ENCODE data around the gene PSTPIP1. TPM values are rescaled to one million over a fixed set of nuclear protein-coding genes. Genes with fewer than 3 reads are reported as not detected.

The PSTPIP1 gene
- total RNA-seq, 3 donors from 2014 or later (not counting 1 experiment from before 2014, with no cell fraction given), result 218 to 316 (median 228) TPM

DNA sequence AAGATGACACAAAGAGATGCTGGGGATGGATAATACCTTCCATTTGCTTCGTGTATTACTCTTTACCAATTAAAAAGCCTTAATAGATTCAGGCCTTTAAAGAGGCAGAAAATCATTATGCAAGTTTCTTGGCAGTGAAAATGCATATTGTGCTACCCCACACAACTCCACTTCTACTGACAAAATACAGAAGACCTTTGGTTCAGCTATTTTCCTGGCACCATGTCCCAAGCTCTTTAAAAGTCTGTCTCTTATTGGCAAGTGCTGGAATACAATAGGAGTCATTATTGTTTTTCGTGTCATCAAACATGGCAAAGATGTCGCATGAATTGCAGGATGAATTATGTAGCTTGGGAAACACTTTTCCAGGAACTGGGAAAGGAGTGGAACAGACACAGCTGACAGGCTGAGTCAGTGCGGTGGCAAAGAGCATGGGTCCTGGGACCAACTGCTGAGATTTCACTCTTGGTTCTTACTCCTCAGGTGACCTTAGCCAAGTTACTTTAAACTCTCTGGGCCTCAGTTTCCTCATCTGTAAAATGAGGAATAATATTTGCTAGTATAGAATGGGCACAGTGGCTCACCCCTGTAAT is 81.5 kb downstream of the PSTPIP1 start:
- Histone ChIP-seq H3K27me3 (ENCODE audit: control insufficient read depth, insufficient read depth, low read length) (no peaks in the 10 kb centered on the region), H3K4me3 (ENCODE audit: low read length) (no peak overlapping the region), H3K27ac (ENCODE audit: low read length) (no peak overlapping the region), H3K9me3 (ENCODE audit: control insufficient read depth, insufficient read depth, low read length) (no peaks in the 10 kb centered on the region), H3K4me1 (ENCODE audit: control insufficient read depth, insufficient read depth, low read length) (peaks cover 1% of the 10 kb centered on the region), H3K36me3 (ENCODE audit: control insufficient read depth, insufficient read depth, low read length) (no peaks in the 10 kb centered on the region)
- H3K4me3 Mint-ChIP-seq, result no peak overlapping the region
- no peak for ATAC-seq
- H3K9me3 Mint-ChIP-seq, result no peaks in the 10 kb centered on the region
- peaks cover 0 to 1% of the 10 kb centered on the region in 2 donors for H3K27me3 Mint-ChIP-seq (ENCODE audit: low read depth in 2 of 2)
- H3K27ac Mint-ChIP-seq, result no peak overlapping the region
- intact Hi-C loops (cut with micrococcal nuclease), result no loop called here
- H3K4me1 Mint-ChIP-seq, result peaks cover under 1 to 3% of the 10 kb centered on the region in 2 donors
- TF ChIP-seq, protein P1, sequence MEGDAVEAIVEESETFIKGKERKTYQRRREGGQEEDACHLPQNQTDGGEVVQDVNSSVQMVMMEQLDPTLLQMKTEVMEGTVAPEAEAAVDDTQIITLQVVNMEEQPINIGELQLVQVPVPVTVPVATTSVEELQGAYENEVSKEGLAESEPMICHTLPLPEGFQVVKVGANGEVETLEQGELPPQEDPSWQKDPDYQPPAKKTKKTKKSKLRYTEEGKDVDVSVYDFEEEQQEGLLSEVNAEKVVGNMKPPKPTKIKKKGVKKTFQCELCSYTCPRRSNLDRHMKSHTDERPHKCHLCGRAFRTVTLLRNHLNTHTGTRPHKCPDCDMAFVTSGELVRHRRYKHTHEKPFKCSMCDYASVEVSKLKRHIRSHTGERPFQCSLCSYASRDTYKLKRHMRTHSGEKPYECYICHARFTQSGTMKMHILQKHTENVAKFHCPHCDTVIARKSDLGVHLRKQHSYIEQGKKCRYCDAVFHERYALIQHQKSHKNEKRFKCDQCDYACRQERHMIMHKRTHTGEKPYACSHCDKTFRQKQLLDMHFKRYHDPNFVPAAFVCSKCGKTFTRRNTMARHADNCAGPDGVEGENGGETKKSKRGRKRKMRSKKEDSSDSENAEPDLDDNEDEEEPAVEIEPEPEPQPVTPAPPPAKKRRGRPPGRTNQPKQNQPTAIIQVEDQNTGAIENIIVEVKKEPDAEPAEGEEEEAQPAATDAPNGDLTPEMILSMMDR (IDR thresholded peaks at IDR 0.05), result no peak
- H3K36me3 Mint-ChIP-seq, result no peaks in the 10 kb centered on the region
- DNase-seq, result no peak
- WGBS (ENCODE audit: insufficient coverage), result 95% methylated on average over 4 of the region's 4 CpGs

DNA sequence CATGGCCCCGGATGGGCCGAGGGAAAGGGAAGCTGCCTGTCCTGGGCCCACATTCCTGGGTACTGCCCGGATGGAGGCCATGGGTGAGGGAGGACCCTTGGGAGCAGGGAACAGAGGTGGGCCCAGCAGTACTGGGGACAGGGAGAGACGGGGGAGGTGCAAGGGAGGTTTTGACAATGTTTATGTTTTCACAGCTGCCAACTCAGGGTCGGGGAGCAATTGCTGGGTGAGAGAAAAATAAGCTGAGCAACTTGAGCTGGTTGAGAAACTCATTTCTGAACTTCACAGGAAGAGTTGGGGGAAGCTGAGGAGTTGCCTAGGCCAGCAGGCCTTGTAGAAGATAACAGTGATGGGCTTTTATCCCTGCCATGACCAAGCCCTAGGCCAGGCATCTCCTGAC is 87.0 kb downstream of the PSTPIP1 start:
- no peak overlapping the region for H3K27ac ChIP-seq (ENCODE audit: low read length)
- WGBS (ENCODE audit: insufficient coverage), result 84% methylated on average over 5 of the region's 5 CpGs
- H3K27me3 ChIP-seq (ENCODE audit: control insufficient read depth, insufficient read depth, low read length), result no peaks in the 10 kb centered on the region
- peaks cover 0 to 3% of the 10 kb centered on the region in 2 donors for H3K27me3 Mint-ChIP-seq (ENCODE audit: low read depth in 2 of 2)
- ATAC-seq, result no peak
- intact Hi-C loops (cut with micrococcal nuclease), result no loop called here
- TF ChIP-seq, protein P1 (IDR thresholded peaks at IDR 0.05), result no peak
- H3K9me3 Mint-ChIP-seq, result no peaks in the 10 kb centered on the region
- no peaks in the 10 kb centered on the region for H3K36me3 Mint-ChIP-seq
- H3K27ac Mint-ChIP-seq, result no peak overlapping the region
- H3K36me3 ChIP-seq (ENCODE audit: control insufficient read depth, insufficient read depth, low read length), result no peaks in the 10 kb centered on the region
- no peak for DNase-seq
- peaks cover 28% of the 10 kb centered on the region for H3K4me1 ChIP-seq (ENCODE audit: control insufficient read depth, insufficient read depth, low read length)
- H3K4me3 ChIP-seq (ENCODE audit: low read length), result no peak overlapping the region
- no peaks in the 10 kb centered on the region for H3K9me3 ChIP-seq (ENCODE audit: control insufficient read depth, insufficient read depth, low read length)
- peaks cover 16 to 17% of the 10 kb centered on the region in 2 donors for H3K4me1 Mint-ChIP-seq
- no peak overlapping the region for H3K4me3 Mint-ChIP-seq

DNA sequence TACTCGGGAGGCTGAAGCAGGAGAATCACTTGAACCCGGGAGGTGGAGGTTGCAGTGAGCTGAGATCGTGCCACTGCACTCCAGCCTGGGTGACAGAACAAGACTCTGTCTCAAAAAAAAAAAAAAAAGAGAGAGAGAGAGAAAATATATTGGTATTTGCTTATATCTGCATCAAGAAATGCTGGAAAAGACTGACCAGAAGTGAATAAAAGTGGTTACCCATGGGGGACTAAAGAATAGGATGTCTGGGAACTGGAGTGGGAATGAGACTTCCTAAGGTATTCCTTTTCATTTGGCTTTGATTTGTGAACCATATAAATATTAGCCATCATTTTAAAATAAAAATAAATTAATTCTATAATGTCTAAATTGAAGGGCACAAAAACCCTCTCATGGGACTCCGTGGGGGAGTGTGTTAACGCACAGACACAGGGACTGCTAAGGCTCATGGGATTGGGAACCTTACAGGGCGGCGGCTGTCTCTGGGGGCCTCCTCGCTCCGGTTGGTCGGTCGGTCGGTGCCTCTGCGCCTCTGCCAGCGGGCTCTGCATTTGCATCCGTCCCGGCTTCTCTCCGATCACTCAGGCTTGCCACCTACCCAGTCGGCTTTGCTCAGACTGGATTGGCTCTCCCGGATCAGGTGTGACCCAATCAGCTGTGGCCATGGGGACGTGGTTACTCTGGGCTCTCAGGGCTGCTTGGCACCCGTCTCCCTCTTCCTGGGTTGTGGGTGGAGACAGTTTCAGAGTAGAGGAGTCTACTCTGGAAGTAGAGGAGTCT is 88.6 kb downstream of the PSTPIP1 start:
- TF ChIP-seq, protein P1 (IDR thresholded peaks at IDR 0.05), result no peak
- Histone ChIP-seq H3K4me3 (ENCODE audit: low read length) (peak overlapping the region; percentile 31), H3K27me3 (ENCODE audit: control insufficient read depth, insufficient read depth, low read length) (no peaks in the 10 kb centered on the region), H3K27ac (ENCODE audit: low read length) (peak overlapping the region; percentile 53), H3K9me3 (ENCODE audit: control insufficient read depth, insufficient read depth, low read length) (no peaks in the 10 kb centered on the region), H3K4me1 (ENCODE audit: control insufficient read depth, insufficient read depth, low read length) (peaks cover 28% of the 10 kb centered on the region), H3K36me3 (ENCODE audit: control insufficient read depth, insufficient read depth, low read length) (no peaks in the 10 kb centered on the region)
- Mint-ChIP-seq H3K27me3 (ENCODE audit: low read depth in 2 of 2) (peaks cover 0 to 3% of the 10 kb centered on the region in 2 donors), H3K9me3 (no peaks in the 10 kb centered on the region), H3K4me1 (peaks cover 16 to 17% of the 10 kb centered on the region in 2 donors), H3K27ac (peak overlapping the region; percentile 27 to 58), H3K36me3 (no peaks in the 10 kb centered on the region), H3K4me3 (peak overlapping the region; percentile 81)
- WGBS (ENCODE audit: insufficient coverage), result 13% methylated on average over 21 of the region's 21 CpGs
- intact Hi-C loops (cut with micrococcal nuclease), result no loop called here
- DNase-seq (peak; percentile 35 to 86), ATAC-seq (peak; percentile 83 to 94 (median 92))
